ENCODE data around the gene GPANK1.

Gene GPANK1

DNA sequence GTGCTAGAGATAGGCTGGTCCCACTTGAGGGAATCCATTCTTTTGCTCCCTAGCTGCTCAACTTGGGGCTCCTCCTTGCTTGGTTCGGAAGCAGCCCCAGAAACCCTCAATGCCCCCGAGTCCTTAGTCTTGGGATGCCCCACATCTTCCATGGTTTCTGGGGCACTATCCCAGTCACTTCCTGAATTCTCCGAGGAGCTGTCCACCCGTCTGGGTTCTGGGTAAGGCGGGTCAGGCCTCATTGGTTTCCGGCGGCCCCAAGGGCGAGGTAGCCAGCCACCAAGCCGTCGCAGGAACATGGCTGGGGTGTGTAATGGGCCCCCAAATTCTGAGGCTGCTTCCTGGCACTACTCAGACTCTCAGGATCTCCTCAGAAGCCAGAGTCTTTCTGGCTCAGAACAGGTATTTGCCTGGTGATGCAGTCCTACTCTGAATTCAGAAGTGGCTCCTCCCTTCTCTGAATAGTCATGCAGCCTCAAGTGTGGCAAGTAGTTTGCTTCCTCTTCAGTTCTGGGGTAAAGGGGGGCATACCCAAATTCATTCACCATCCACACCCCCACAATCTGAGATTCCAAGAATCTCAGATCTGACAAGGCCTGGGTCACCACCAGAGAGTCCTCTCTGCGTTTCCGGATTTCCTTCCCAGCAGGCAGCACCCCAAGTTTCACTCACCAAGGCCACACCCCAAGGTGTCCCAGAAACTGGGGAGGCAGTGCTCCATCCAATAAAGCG is 5.0 kb downstream of the GPANK1 start:
- Histone ChIP-seq H3K4me3 (ENCODE audit: low read depth in 1 of 2, low read length in 1 of 2) (peak overlapping the region; percentile 77 to 92), H3K9me3 (no peaks in the 10 kb centered on the region), H3K27ac (peak overlapping the region; percentile 92), H3K27me3 (no peaks in the 10 kb centered on the region), H3K36me3 (peaks cover 51% of the 10 kb centered on the region), H3K4me1 (ENCODE audit: control insufficient read depth in 1 of 2, insufficient read depth in 1 of 2, low read depth in 1 of 2, low read length in 1 of 2) (peaks cover 60 to 75% of the 10 kb centered on the region in 2 experiments)
- TF ChIP-seq, protein P1, sequence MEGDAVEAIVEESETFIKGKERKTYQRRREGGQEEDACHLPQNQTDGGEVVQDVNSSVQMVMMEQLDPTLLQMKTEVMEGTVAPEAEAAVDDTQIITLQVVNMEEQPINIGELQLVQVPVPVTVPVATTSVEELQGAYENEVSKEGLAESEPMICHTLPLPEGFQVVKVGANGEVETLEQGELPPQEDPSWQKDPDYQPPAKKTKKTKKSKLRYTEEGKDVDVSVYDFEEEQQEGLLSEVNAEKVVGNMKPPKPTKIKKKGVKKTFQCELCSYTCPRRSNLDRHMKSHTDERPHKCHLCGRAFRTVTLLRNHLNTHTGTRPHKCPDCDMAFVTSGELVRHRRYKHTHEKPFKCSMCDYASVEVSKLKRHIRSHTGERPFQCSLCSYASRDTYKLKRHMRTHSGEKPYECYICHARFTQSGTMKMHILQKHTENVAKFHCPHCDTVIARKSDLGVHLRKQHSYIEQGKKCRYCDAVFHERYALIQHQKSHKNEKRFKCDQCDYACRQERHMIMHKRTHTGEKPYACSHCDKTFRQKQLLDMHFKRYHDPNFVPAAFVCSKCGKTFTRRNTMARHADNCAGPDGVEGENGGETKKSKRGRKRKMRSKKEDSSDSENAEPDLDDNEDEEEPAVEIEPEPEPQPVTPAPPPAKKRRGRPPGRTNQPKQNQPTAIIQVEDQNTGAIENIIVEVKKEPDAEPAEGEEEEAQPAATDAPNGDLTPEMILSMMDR (IDR thresholded peaks at IDR 0.05): no peak

- Histone ChIP-seq H3K27me3 (no peaks in the 10 kb centered on the region), H3K27ac (peak overlapping the region; percentile 92), H3K36me3 (peaks cover 52% of the 10 kb centered on the region), H3K4me3 (ENCODE audit: low read depth in 1 of 2, low read length in 1 of 2) (peak overlapping the region; percentile 77 to 92), H3K9me3 (no peaks in the 10 kb centered on the region), H3K4me1 (ENCODE audit: control insufficient read depth in 1 of 2, insufficient read depth in 1 of 2, low read depth in 1 of 2, low read length in 1 of 2) (peaks cover 55 to 68% of the 10 kb centered on the region in 2 experiments)
- TF ChIP-seq, protein P1 (IDR thresholded peaks at IDR 0.05): no peak
Observed at GRCh38 chr6:31658983-31659648, 5.7 kb downstream of the GPANK1 start.

- no peaks in the 10 kb centered on the region for H3K9me3 ChIP-seq
- peaks cover 44% of the 10 kb centered on the region for H3K36me3 ChIP-seq
- peak overlapping the region; percentile 35 for H3K27ac ChIP-seq
- peaks cover 53 to 64% of the 10 kb centered on the region in 2 experiments for H3K4me1 ChIP-seq (ENCODE audit: control insufficient read depth in 1 of 2, insufficient read depth in 1 of 2, low read depth in 1 of 2, low read length in 1 of 2)
- H3K4me3 ChIP-seq (ENCODE audit: low read depth in 1 of 2, low read length in 1 of 2): no peak overlapping the region
- H3K27me3 ChIP-seq: no peaks in the 10 kb centered on the region
- TF ChIP-seq, protein P1 (IDR thresholded peaks at IDR 0.05): no peak
Observed at GRCh38 chr6:31658158-31658688, 6.6 kb downstream of the GPANK1 start.

DNA sequence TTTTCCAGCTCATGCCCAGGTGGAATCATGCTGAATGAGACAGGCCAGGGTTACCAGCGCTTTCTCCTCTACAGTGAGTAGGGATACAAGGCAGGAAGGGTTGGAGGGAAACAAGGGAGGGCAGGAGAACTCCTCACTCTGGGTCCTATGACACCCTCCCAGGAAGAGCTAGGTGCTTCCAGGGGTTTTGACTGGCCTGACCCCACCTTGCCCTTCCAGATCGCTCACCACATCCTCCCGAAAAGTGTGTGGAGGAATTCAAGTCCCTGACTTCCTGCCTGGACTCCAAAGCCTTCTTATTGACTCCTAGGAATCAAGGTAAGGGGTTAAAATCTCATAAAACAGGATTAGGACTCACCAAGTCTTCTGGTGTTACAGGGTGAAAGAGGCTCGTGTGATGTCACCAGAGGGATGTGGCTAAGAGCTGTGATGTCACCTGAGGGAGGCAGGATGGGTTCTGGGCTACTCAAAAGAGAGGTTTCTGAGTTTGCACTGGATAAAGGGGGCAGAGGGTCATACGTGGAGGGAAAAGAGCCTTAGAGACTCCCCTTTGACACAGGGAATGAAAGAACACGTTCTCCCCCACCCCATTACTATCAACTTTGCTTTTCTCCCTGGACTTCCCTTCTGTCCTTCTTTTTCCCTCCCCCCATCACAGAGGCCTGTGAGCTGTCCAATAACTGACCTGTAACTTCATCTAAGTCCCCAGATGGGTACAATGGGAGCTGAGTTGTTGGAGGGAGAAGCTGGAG is 7.2 kb downstream of the GPANK1 start:
- peaks cover 41% of the 10 kb centered on the region for H3K36me3 ChIP-seq
- H3K4me3 ChIP-seq (ENCODE audit: low read depth in 1 of 2, low read length in 1 of 2): no peak overlapping the region
- peaks cover 58 to 64% of the 10 kb centered on the region in 2 experiments for H3K4me1 ChIP-seq (ENCODE audit: control insufficient read depth in 1 of 2, insufficient read depth in 1 of 2, low read depth in 1 of 2, low read length in 1 of 2)
- H3K9me3 ChIP-seq: no peaks in the 10 kb centered on the region
- peak overlapping the region; percentile 35 for H3K27ac ChIP-seq
- TF ChIP-seq, protein P1 (IDR thresholded peaks at IDR 0.05): no peak
- no peaks in the 10 kb centered on the region for H3K27me3 ChIP-seq
